DND-41 (cell line): ENCODE results near the gene TBC1D5.
"Not testable (repeated sequence)": the region's sequence is repeated elsewhere in the genome, so short reads cannot be mapped to it uniquely, and the experiment has no call there.

ENCODE experiments used
- CTCF ChIP-seq: IDR thresholded peaks from 2 replicates; pipeline ENCODE4 v1.5.1; 2012; ENCODE audit warnings: borderline replicate concordance, low read length, moderate library complexity, mild to moderate bottlenecking; ENCODE audit not compliant: poor library complexity, severe bottlenecking; ENCODE audit errors: extremely low read depth
- EZH2 ChIP-seq: IDR thresholded peaks from 3 replicates; pipeline ENCODE4 v1.6.1; 2012; ENCODE audit warnings: borderline replicate concordance, low read depth, mild to moderate bottlenecking, moderate library complexity, low read length, inconsistent platforms; ENCODE audit not compliant: severe bottlenecking

GRCh38 chr3:17491190-17491589, 251.2 kb downstream of the TBC1D5 start:
- TF ChIP-seq CTCF, EZH2: not testable (repeated sequence)
